DND-41 (cell line): ENCODE data around the gene CLK4.

ENCODE experiments used
- CTCF ChIP-seq: IDR thresholded peaks from 2 replicates; pipeline ENCODE4 v1.5.1; 2012; ENCODE audit warnings: borderline replicate concordance, low read length, moderate library complexity, mild to moderate bottlenecking; ENCODE audit not compliant: poor library complexity, severe bottlenecking; ENCODE audit errors: extremely low read depth
- EZH2 ChIP-seq: IDR thresholded peaks from 3 replicates; pipeline ENCODE4 v1.6.1; 2012; ENCODE audit warnings: borderline replicate concordance, low read depth, mild to moderate bottlenecking, moderate library complexity, low read length, inconsistent platforms; ENCODE audit not compliant: severe bottlenecking

DNA sequence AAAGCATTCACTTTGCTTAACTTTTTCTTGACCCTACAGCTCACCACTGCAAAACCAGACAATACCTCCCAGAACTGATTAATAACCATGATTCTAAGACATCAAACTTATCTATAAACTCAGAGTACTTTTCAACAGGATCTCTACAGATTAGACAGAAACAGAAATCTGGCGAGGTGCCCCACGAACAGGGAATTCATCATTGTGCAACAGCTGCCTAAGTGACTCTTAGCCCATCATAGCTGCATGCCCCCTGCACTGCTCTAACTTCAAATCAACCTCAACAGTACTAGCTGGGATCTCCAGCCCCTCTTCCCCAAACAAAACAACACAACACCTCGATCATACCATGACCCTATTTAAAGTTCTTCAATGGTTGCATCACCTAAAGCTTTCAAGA lies 20.6 kb downstream of the CLK4 start:
- TF ChIP-seq CTCF (no peak), EZH2 (no peak)
